Common myeloid progenitor, CD34-positive (primary cell): ENCODE results near the gene AKAP12.

Experiments used
- CTCF ChIA-PET: fragments of 350-600 bp; sonication (Branson Sonifier 250); formaldehyde crosslinking; loops from one replicate; lab custom pipeline; 2021; ENCODE audit warnings: antibody characterized with exemption; lab: Charles Lee
- POLR2A ChIA-PET: fragments of 350-600 bp; sonication (Branson Sonifier 250); formaldehyde crosslinking; loops from one replicate; lab custom pipeline; 2021; ENCODE audit warnings: antibody characterized with exemption; lab: Charles Lee
- DNase-seq, 3 donors: peaks; one replicate each; pipeline versions ENCODE4 v3.0.0 to v3.0.0-alpha.2; 2013
- H3K27ac ChIP-seq, 2 experiments: 1 replicate in 1 of 2; 2 replicates in 1 of 2; pipeline ENCODE4 v1.7.0; 2013; ENCODE audit warnings: inconsistent platforms in 2 of 2, low read length in 2 of 2, mild to moderate bottlenecking in 2 of 2, low read depth in 1 of 2, moderate library complexity in 1 of 2; ENCODE audit not compliant: severe bottlenecking in 2 of 2, insufficient read depth in 1 of 2, poor library complexity in 1 of 2
- H3K27me3 ChIP-seq, 5 experiments: replicated peaks in 2 of 5; 1 replicate in 3 of 5; 2 replicates in 2 of 5; pipeline versions ENCODE4 v1.6.1 to v1.7.0; 2013; ENCODE audit warnings: low read length in 4 of 5, mild to moderate bottlenecking in 2 of 5, moderate library complexity in 2 of 5, inconsistent platforms in 1 of 5; ENCODE audit not compliant: insufficient read depth in 5 of 5, control insufficient read depth in 4 of 5
- H3K36me3 ChIP-seq, 4 experiments: 1 replicate in 2 of 4; 2 replicates in 2 of 4; pipeline versions ENCODE4 v1.6.1 to v1.7.0; 2013; ENCODE audit warnings: low read length in 3 of 4, control low read depth in 1 of 4, mild to moderate bottlenecking in 1 of 4; ENCODE audit not compliant: control insufficient read depth in 4 of 4, insufficient read depth in 4 of 4
- H3K4me1 ChIP-seq, 4 experiments: 1 replicate in 3 of 4; 2 replicates in 1 of 4; pipeline versions ENCODE4 v1.6.1 to v1.7.1; 2013; ENCODE audit warnings: low read length in 3 of 4, mild to moderate bottlenecking in 3 of 4, control low read depth in 1 of 4, inconsistent platforms in 1 of 4, moderate library complexity in 1 of 4; ENCODE audit not compliant: control insufficient read depth in 4 of 4, insufficient read depth in 4 of 4; ENCODE audit errors: control extremely low read depth in 1 of 4
- H3K4me3 ChIP-seq, 7 experiments: 1 replicate in 4 of 7; 2 replicates in 3 of 7; pipeline versions ENCODE4 v1.5.1 to v1.7.0; 2013; ENCODE audit warnings: mild to moderate bottlenecking in 7 of 7, low read length in 6 of 7, moderate library complexity in 6 of 7, inconsistent platforms in 2 of 7, low read depth in 2 of 7, control low read depth in 1 of 7; ENCODE audit not compliant: insufficient read depth in 4 of 7, control insufficient read depth in 1 of 7; ENCODE audit errors: extremely low read depth in 1 of 7
- H3K9me3 ChIP-seq, 5 experiments: 1 replicate in 4 of 5; 2 replicates in 1 of 5; pipeline versions ENCODE4 v1.6.1 to v1.7.1; 2013; ENCODE audit warnings: low read length in 4 of 5, mild to moderate bottlenecking in 2 of 5, inconsistent platforms in 1 of 5, low read depth in 1 of 5, moderate library complexity in 1 of 5; ENCODE audit not compliant: control insufficient read depth in 4 of 5, insufficient read depth in 2 of 5; ENCODE audit errors: control extremely low read depth in 1 of 5
- WGBS: methylation state at CpG from one replicate; pipeline ENCODE4 v1.1.5; 2013; ENCODE audit not compliant: insufficient coverage; 5-methylcytosine and 5-hydroxymethylcytosine counted together

Gene AKAP12

GRCh38 chr6:151224076-151224475 is 15.7 kb upstream of the AKAP12 start:
- no peak for DNase-seq
- H3K4me1 ChIP-seq = no peaks in the 10 kb centered on the region
- no peak overlapping the region for H3K4me3 ChIP-seq
- H3K36me3 ChIP-seq = no peaks in the 10 kb centered on the region
- POLR2A ChIA-PET = no interaction called here
- H3K27ac ChIP-seq = no peak overlapping the region
- CTCF ChIA-PET = no interaction called here
- no peaks in the 10 kb centered on the region for H3K9me3 ChIP-seq
- peaks cover 0 to under 1% (median 0%) of the 10 kb centered on the region in 5 experiments for H3K27me3 ChIP-seq

- H3K9me3 ChIP-seq = no peaks in the 10 kb centered on the region
- WGBS = 98% methylated on average over 11 of the region's 11 CpGs
- POLR2A ChIA-PET = no interaction called here
- no peak overlapping the region for H3K4me3 ChIP-seq
- no peak overlapping the region for H3K27ac ChIP-seq
- H3K4me1 ChIP-seq = no peaks in the 10 kb centered on the region
- no peaks in the 10 kb centered on the region for H3K36me3 ChIP-seq
- CTCF ChIA-PET = no interaction called here
- H3K27me3 ChIP-seq = no peaks in the 10 kb centered on the region
- no peak for DNase-seq
Observed at GRCh38 chr6:151225919-151226318, 13.8 kb upstream of the AKAP12 start.

- POLR2A ChIA-PET = no interaction called here
Observed at GRCh38 chr6:151228788-151229400, 10.9 kb upstream of the AKAP12 start.

GRCh38 chr6:151229401-151230276 is 10.1 kb upstream of the AKAP12 start:
- ChIA-PET CTCF (no interaction called here), POLR2A (no interaction called here)
- H3K27me3 ChIP-seq = peaks cover 0 to 2% (median 1%) of the 10 kb centered on the region in 5 experiments
- H3K4me1 ChIP-seq = no peaks in the 10 kb centered on the region
- H3K9me3 ChIP-seq = no peaks in the 10 kb centered on the region
- no peak for DNase-seq
- no peaks in the 10 kb centered on the region for H3K36me3 ChIP-seq
- H3K27ac ChIP-seq = peak overlapping the region in 1 of 2 experiments; percentile 65
- WGBS = 81% methylated on average over 11 of the region's 11 CpGs
- no peak overlapping the region for H3K4me3 ChIP-seq

More at GRCh38 chr6:151228788-151229400, 10.9 kb upstream of the AKAP12 start:
- no peak for DNase-seq
- WGBS = 63% methylated on average over 1 of the region's 3 CpGs
- no peak overlapping the region for H3K27ac ChIP-seq
- no peak overlapping the region for H3K4me3 ChIP-seq
- no peaks in the 10 kb centered on the region for H3K9me3 ChIP-seq
- H3K27me3 ChIP-seq = peaks cover 0 to 2% (median 1%) of the 10 kb centered on the region in 5 experiments
- H3K4me1 ChIP-seq = no peaks in the 10 kb centered on the region
- CTCF ChIA-PET = no interaction called here
- H3K36me3 ChIP-seq = no peaks in the 10 kb centered on the region

- 100% methylated on average over 2 of the region's 4 CpGs for WGBS
- CTCF ChIA-PET = interaction anchor here (1.6 kb wide), 1 partner anchor 10 kb away, joined by 4 read pairs; the partner anchor contains the start of gene AKAP12
Observed at GRCh38 chr6:151230277-151230577, 9.5 kb upstream of the AKAP12 start.

GRCh38 chr6:151232899-151233298 is 6.9 kb upstream of the AKAP12 start:
- H3K9me3 ChIP-seq = no peaks in the 10 kb centered on the region
- no peak overlapping the region for H3K4me3 ChIP-seq
- DNase-seq = no peak
- no peaks in the 10 kb centered on the region for H3K4me1 ChIP-seq
- no peak overlapping the region for H3K27ac ChIP-seq
- peaks cover 2 to 10% (median 3%) of the 10 kb centered on the region in 5 experiments for H3K27me3 ChIP-seq
- POLR2A ChIA-PET = no interaction called here
- CTCF ChIA-PET = no interaction called here
- no peaks in the 10 kb centered on the region for H3K36me3 ChIP-seq
- no CpG with 5 or more reads among the region's 1 CpG for WGBS

More at GRCh38 chr6:151230277-151230577, 9.5 kb upstream of the AKAP12 start:
- Histone ChIP-seq H3K27ac (peak overlapping the region in 1 of 2 experiments; percentile 29), H3K36me3 (no peaks in the 10 kb centered on the region), H3K4me1 (no peaks in the 10 kb centered on the region), H3K4me3 (no peak overlapping the region), H3K9me3 (no peaks in the 10 kb centered on the region), H3K27me3 (peaks cover 0 to 2% (median 1%) of the 10 kb centered on the region in 5 experiments)
- POLR2A ChIA-PET = no interaction called here
- no peak for DNase-seq

GRCh38 chr6:151233731-151234130 is 6.0 kb upstream of the AKAP12 start:
- DNase-seq = no peak
- Histone ChIP-seq H3K36me3 (no peaks in the 10 kb centered on the region), H3K4me1 (no peaks in the 10 kb centered on the region), H3K9me3 (no peaks in the 10 kb centered on the region), H3K4me3 (no peak overlapping the region), H3K27ac (no peak overlapping the region), H3K27me3 (peaks cover 2 to 14% (median 6%) of the 10 kb centered on the region in 5 experiments)
- CTCF ChIA-PET = no interaction called here
- POLR2A ChIA-PET = no interaction called here
- 95% methylated on average over 5 of the region's 7 CpGs for WGBS
